Rectal smooth muscle tissue (tissue), 1 donor: ENCODE data around the gene UTP4.
"Not testable (repeated sequence)": the region's sequence is repeated elsewhere in the genome, so short reads cannot be mapped to it uniquely, and the experiment has no call there.

Experiments
- H3K27ac ChIP-seq: one replicate; pipeline ENCODE4 v1.7.0; 2013; ENCODE audit warnings: low read depth, low read length, inconsistent platforms
- H3K27me3 ChIP-seq: one replicate; pipeline ENCODE4 v1.7.0; 2013; ENCODE audit warnings: low read length; ENCODE audit not compliant: control insufficient read depth, insufficient read depth
- H3K36me3 ChIP-seq: one replicate; pipeline ENCODE4 v1.7.0; 2013; ENCODE audit warnings: low read length; ENCODE audit not compliant: control insufficient read depth, insufficient read depth
- H3K4me1 ChIP-seq: one replicate; pipeline ENCODE4 v1.7.0; 2013; ENCODE audit warnings: low read length; ENCODE audit not compliant: control insufficient read depth, insufficient read depth
- H3K4me3 ChIP-seq: one replicate; pipeline ENCODE4 v1.7.0; 2013; ENCODE audit warnings: low read length
- H3K9ac ChIP-seq: one replicate; pipeline ENCODE4 v1.7.0; 2013; ENCODE audit warnings: low read length

The UTP4 gene

DNA sequence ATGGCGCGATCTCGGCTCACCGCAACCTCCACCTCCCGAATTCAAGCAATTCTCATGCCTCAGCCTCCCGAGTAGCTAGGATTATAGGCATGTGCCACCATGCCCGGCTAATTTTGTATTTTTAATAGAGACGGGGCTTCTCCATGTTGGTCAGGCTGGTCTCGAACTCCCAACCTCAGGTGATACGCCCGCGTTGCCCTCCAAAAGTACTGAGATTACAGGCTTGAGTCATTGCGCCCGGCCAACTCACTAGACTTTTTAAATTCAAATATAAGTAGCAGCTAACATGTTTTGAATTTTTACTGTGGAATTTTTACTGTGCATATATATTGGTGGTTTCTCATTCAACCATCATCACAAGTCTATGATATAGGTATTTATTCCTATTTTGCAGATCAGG is 7.5 kb upstream of the UTP4 start:
- not testable (repeated sequence) for H3K27me3 ChIP-seq, H3K27ac ChIP-seq, H3K4me1 ChIP-seq, H3K4me3 ChIP-seq, H3K9ac ChIP-seq
- H3K36me3 ChIP-seq: peaks cover 12% of the 10 kb centered on the region

DNA sequence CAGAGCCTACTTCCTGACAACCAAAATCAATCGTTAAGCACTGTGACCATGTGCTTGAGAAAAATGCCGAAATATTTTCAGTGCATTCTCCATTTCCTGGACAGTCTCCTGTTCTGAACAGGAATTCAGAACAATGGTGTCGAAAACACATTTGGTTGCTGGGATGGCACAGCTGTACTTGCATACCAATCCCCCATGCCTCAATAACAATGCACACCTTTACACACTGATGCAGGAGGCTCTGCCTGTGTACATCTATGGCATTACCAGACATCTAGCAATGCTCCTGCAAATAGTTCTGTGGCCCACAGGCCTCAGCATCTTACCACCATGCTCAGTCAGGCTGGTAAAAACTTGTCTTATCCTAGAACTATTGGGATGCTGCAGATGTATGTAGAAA is 6.2 kb upstream of the UTP4 start:
- no peak overlapping the region for H3K27ac ChIP-seq
- no peaks in the 10 kb centered on the region for H3K36me3 ChIP-seq
- peaks cover 8% of the 10 kb centered on the region for H3K4me1 ChIP-seq
- H3K4me3 ChIP-seq: no peak overlapping the region
- H3K9ac ChIP-seq: no peak overlapping the region
- H3K27me3 ChIP-seq: no peaks in the 10 kb centered on the region

DNA sequence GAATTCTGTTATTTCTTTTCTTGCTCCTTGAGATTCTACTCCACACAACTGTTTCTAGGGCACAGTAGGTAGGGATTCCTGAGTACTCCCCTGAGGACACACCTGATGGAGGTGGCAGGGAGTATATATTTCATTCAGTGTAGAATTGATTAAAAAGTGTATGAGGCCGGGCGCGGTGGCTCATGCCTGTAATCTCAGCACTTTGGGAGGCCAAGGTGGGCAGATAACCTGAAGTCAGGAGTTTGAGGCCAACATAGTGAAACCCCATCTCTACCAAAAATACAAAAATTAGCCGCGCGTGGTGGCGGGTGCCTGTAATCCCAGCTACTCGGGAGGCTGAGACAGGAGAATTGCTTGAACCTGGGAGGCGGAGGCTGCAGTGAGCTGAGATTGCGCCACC is 5.6 kb upstream of the UTP4 start:
- H3K36me3 ChIP-seq, H3K4me1 ChIP-seq, H3K9ac ChIP-seq, H3K27me3 ChIP-seq, H3K27ac ChIP-seq, H3K4me3 ChIP-seq: not testable (repeated sequence)

DNA sequence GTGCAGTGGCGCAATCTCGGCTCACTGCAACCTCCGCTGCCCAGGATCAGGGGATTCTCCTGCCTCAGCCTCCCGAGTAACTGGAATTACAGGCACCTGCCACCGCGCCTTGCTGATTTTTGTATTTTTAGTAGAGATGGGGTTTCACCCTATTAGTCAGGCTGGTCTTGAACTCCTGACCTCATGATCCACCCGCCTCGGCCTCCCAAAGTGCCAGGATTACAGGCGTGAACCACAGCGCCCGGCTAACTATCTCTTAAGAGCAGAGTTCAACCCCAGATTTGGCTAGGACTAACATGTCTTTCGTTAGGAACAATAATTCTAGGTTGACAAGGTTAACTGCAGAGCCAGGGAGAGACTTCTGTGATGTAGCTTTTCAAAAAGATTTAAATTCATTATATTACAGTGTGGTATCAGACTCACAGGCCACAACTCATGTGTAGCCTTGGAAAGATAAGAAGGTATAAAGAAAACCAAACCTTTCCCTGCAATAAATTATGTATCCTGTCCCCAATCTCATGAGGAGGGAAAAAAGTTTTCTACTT is 4.4 kb upstream of the UTP4 start:
- Histone ChIP-seq H3K9ac (no peak overlapping the region), H3K27me3 (no peaks in the 10 kb centered on the region), H3K4me3 (no peak overlapping the region), H3K27ac (no peak overlapping the region), H3K36me3 (no peaks in the 10 kb centered on the region), H3K4me1 (peaks cover 8% of the 10 kb centered on the region)

DNA sequence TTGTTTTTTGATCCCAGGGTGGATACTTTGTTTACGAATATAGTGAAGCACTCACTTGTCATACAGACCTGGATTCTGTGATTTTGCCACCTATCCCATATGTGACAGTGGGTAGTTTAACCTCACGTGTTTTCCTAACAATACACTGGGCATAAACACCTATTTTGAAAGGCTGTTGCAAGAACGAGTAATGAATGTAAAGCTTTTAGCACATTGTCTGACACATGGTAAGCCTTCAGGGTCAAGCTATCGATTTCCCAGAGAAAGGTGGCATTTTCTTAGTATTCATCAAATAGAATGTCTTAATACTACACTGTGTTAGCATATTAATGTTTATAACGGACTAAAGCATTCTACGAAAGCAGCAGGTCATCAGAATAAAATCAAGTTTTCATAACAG is 2.0 kb upstream of the UTP4 start:
- no peak overlapping the region for H3K4me3 ChIP-seq
- no peaks in the 10 kb centered on the region for H3K27me3 ChIP-seq
- no peaks in the 10 kb centered on the region for H3K36me3 ChIP-seq
- H3K9ac ChIP-seq: no peak overlapping the region
- H3K27ac ChIP-seq: no peak overlapping the region
- H3K4me1 ChIP-seq: peaks cover 13% of the 10 kb centered on the region

DNA sequence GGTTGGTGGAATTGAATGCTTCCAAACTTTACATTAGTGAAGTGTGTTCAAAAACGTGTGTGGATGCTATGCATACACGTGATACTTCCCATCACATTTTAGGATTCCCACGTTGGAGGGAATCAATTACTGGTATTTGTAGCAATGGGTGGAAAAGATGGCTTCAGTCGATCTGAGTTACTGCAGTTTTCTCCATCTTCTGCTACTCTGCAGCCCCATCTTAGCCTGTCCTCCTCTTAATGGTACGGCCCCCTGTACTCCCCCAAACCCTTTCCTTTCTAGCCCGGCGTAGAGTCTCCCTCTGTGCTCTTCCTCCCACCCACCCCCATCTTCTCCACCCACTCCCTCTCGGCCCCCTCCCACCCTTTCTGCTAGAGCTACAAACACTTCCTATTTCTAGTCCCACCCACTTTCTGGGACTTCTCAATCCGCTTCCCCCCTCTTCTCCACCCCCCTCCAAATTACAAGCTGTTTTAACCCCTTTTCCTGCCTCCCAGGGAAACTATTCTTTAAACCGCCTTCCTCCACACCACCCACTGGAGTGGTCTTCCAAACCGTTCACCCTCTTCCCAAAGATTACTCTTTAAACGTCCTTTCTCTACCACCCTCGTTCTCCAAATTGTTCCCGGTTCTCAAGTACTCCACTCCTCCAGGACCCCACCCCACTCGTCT is 1.1 kb upstream of the UTP4 start:
- Histone ChIP-seq H3K4me1 (peaks cover 13% of the 10 kb centered on the region), H3K27ac (peak overlapping the region; percentile 85), H3K36me3 (no peaks in the 10 kb centered on the region), H3K9ac (peak overlapping the region; percentile 75), H3K27me3 (no peaks in the 10 kb centered on the region), H3K4me3 (peak overlapping the region; percentile 95)

DNA sequence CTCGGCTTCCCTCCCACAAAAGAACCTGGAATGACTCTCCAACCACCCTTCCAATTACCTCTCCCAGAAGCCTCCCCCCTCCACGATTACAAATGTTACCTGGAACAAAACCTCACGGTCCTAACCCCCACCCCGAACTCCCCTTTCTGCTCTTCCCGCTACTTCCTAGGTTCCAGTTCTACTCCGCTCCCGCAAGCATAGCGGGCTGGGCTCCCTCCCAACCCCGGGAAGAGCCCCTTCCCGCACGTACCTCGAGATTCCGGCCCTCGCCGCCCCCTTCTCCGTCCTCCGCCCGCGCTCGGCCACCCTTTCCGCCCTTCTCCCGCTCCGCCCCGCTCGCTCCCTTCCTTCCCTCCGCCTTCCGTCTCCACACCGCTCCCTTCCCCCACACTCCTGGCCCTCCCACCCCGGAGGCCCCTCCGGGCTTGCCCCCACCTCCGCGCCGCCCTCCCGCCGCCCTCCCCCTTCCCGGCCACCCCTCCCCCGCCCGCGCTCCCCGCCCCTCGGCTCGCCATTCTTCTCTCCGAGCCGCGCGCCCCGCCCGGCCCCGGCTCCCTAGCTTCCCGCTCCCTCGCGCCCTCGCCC is 518 bp upstream of the UTP4 start:
- Histone ChIP-seq H3K4me3 (peak overlapping the region; percentile 95), H3K4me1 (peaks cover 13% of the 10 kb centered on the region), H3K9ac (peak overlapping the region; percentile 75), H3K27ac (peak overlapping the region; percentile 85), H3K36me3 (no peaks in the 10 kb centered on the region), H3K27me3 (no peaks in the 10 kb centered on the region)

DNA sequence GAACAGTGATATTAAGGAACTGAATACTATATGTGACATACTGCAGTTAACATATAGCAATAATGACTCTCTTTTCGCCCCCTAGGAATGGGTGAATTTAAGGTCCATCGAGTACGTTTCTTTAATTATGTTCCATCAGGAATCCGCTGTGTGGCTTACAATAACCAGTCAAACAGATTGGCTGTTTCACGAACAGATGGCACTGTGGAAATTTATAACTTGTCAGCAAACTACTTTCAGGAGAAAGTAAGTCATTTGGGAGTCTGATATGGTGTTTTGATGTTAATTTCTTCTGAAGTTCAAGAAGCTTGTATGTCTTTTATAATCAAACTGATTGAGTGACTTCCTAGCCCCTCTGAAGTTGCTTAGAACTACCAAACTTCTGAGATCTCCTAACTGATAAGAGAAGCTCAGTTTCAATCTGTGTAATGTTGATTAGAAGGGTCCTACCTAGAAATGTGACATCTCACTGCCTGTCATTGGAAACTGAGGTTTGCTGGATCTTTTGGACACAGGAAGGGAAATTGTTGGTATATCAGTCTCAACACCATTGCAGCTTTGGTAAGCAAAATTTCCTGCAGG is 1.0 kb downstream of the UTP4 start:
- Histone ChIP-seq H3K4me3 (peak overlapping the region; percentile 95), H3K27ac (no peak overlapping the region), H3K27me3 (no peaks in the 10 kb centered on the region), H3K9ac (no peak overlapping the region), H3K4me1 (peaks cover 13% of the 10 kb centered on the region), H3K36me3 (peaks cover 2% of the 10 kb centered on the region)

DNA sequence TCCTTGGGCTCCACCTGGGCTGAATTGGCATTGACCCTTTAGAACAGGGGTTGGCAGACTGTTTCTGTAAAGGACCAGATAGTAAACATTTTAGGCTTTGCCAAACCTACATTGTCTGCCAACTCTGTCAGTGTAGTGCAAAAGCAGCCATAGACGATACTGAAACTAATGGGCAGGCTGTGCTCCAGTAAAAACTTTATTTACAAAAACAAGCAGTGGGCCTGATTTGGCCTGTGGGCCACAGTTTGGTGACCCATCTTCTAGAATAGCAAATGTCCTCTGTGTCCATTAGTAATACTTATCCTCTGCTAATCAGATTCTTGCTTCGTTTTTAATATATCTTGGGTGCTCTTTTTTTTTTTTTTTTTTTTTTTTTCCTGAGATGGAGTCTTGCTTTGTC is 6.2 kb downstream of the UTP4 start:
- H3K9ac ChIP-seq: no peak overlapping the region
- H3K36me3 ChIP-seq: peaks cover 9% of the 10 kb centered on the region

DNA sequence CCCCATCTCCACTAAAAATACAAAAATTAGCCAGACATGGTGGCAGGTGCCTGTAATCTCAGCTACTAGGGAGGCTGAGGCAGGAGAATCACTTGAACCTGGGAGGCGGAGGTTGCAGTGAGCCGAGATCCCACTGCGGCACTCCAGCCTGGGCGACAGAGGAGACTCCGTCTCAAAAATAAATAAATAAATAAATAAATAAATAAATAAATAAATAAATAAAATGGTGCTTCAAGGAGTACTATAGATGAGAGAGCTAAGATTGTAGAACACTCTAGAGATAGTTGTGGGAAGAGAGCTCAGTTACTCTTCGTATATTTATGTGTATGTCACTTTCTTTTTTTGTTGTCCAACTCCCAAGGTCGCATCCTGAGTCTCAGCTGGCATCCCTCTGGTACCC is 7.0 kb downstream of the UTP4 start:
- H3K27me3 ChIP-seq, H3K36me3 ChIP-seq, H3K4me3 ChIP-seq, H3K9ac ChIP-seq, H3K27ac ChIP-seq, H3K4me1 ChIP-seq: not testable (repeated sequence)

More for the DNA sequence above, 6.2 kb downstream of the UTP4 start:
- Histone ChIP-seq H3K27me3 (no peaks in the 10 kb centered on the region), H3K4me3 (no peak overlapping the region), H3K27ac (no peak overlapping the region), H3K4me1 (no peaks in the 10 kb centered on the region)

DNA sequence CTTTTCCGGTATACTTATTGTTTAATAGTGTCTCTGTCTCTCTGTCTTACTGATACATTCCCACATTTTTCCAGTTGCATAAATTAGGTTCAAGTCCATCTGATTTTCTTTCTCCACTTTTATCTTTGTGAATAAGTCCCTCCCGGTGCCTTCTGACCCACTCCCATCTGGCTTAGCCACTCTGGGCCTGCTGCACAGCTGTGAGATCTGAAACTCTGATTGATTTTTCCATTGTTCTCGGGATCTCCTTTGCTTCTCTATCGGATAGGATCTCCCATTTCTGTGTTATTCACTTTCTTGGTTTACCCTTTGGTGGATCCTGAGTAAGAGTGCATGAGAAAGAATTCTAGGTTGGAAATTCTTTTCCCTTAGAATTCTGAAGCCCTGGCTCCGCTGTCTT is 8.6 kb downstream of the UTP4 start:
- no peaks in the 10 kb centered on the region for H3K27me3 ChIP-seq
- no peaks in the 10 kb centered on the region for H3K4me1 ChIP-seq
- H3K9ac ChIP-seq: no peak overlapping the region
- no peak overlapping the region for H3K27ac ChIP-seq
- no peak overlapping the region for H3K4me3 ChIP-seq
- H3K36me3 ChIP-seq: peaks cover 12% of the 10 kb centered on the region

DNA sequence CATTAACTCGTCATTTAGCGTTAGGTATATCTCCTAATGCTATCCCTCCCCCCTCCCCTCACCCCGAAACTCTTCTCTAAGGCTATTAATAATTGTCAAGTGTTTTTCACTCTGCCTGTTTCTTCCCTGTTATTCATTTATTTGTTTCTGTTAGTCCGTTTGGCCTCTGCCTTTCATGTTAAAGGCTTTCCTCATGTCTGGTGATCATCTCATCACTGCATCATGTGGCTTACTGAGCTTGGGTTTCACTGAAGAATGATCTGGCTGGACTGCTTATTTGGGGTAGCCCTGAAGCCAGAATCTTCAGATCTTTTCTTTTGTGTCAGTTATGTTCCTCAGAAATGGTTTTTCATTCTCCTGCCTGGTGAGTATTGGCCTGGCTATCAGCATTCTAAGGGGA is 9.5 kb downstream of the UTP4 start:
- no peaks in the 10 kb centered on the region for H3K4me1 ChIP-seq
- no peak overlapping the region for H3K9ac ChIP-seq
- no peaks in the 10 kb centered on the region for H3K27me3 ChIP-seq
- H3K27ac ChIP-seq: no peak overlapping the region
- H3K36me3 ChIP-seq: peaks cover 12% of the 10 kb centered on the region
- no peak overlapping the region for H3K4me3 ChIP-seq

DNA sequence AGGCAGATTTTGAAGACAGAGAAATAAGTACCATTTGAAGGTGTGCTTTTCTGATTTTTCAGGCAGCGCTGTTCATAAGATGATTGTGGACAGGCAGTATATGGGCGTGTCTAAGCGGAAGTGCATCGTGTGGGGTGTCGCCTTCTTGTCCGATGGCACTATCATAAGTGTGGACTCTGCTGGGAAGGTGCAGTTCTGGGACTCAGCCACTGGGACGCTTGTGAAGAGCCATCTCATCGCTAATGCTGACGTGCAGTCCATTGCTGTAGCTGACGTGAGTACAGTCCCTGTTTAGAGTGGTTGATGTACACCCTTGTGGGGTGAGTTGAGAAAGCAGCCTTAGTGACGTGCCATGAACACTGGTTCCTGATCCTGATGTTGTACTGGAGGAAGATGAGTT is 10.7 kb downstream of the UTP4 start:
- no peak overlapping the region for H3K27ac ChIP-seq
- no peak overlapping the region for H3K4me3 ChIP-seq
- H3K4me1 ChIP-seq: no peaks in the 10 kb centered on the region
- no peak overlapping the region for H3K9ac ChIP-seq
- H3K27me3 ChIP-seq: no peaks in the 10 kb centered on the region
- H3K36me3 ChIP-seq: peaks cover 12% of the 10 kb centered on the region
